Right cardiac atrium (tissue), 5 donors: ENCODE results near the gene GLS. TPM values are rescaled to one million over a fixed set of nuclear protein-coding genes. Genes with fewer than 3 reads are reported as not detected.
"Not testable (repeated sequence)": the region's sequence is repeated elsewhere in the genome, so short reads cannot be mapped to it uniquely, and the experiment has no call there.

ENCODE experiments used
- ATAC-seq, 2 donors: fragments of 200-7000 bp; cut with Tn5 transposase; one replicate each; pipeline versions ENCODE4 v1.8.0 to v1.9.1; 2020; ENCODE audit warnings: moderate library complexity in 2 of 2, mild to moderate bottlenecking in 1 of 2
- DNase-seq, 3 donors: peaks; one replicate each; pipeline ENCODE4 v3.0.0-alpha.2; 2020
- H3K27ac ChIP-seq: one replicate; pipeline ENCODE4 v1.5.1; 2013; ENCODE audit warnings: mild to moderate bottlenecking, low read length, control low read depth, moderate library complexity
- H3K27me3 ChIP-seq: one replicate; pipeline ENCODE4 v1.6.1; 2013; ENCODE audit not compliant: control insufficient read depth, insufficient read depth
- H3K4me1 ChIP-seq: one replicate; pipeline ENCODE4 v1.6.1; 2013; ENCODE audit warnings: low read length; ENCODE audit not compliant: control insufficient read depth, insufficient read depth
- H3K4me3 ChIP-seq: one replicate; pipeline ENCODE4 v1.5.1; 2013; ENCODE audit warnings: low read length, control low read depth
- H3K9me3 ChIP-seq: one replicate; pipeline ENCODE4 v1.6.1; 2013; ENCODE audit warnings: low read length; ENCODE audit not compliant: control insufficient read depth
- WGBS: extraction: QIAGEN DNeasy Blood & Tissue Kit; methylation state at CpG from one replicate; pipeline ENCODE4 v1.1.7; 2013; 5-methylcytosine and 5-hydroxymethylcytosine counted together
- intact Hi-C, 4 donors: fragments of 100-400 bp; cut with DNase I; formaldehyde crosslinking; loops; one replicate each; pipeline versions ENCODE4 v1.11.0 to v1.14.0; 2022 to 2023
- polyA plus RNA-seq: library from polyadenylated mRNA; stranded (reverse); fragments of 200-250 nt; gene quantifications from one replicate; pipeline ENCODE4 v1.2.3, GENCODE V29; 2013
- total RNA-seq, 4 donors: library from RNA; stranded (reverse); fragmentation: NEBNext Ultra II Directional; extraction: Animal tissue kit (Norgen Biotek cat#: 25700); gene quantifications; one replicate each; pipeline ENCODE4 v1.2.1, GENCODE V29; 2021
- donor health status: healthy with polysubstance abuse.
- donor health status: DM: no; HTN: yes; CAD: no.
- donor health status: DM: no; HTN: no; CAD: no.
- donor health status: DM: no; HTN: yes; CAD: no; lungs with severe emphysema.
- donor health status: DM: yes; HTN: yes; CAD: no.

GLS gene
- total and polyA plus RNA-seq, 5 donors = 33.4 to 106 (median 90.2) TPM

DNA sequence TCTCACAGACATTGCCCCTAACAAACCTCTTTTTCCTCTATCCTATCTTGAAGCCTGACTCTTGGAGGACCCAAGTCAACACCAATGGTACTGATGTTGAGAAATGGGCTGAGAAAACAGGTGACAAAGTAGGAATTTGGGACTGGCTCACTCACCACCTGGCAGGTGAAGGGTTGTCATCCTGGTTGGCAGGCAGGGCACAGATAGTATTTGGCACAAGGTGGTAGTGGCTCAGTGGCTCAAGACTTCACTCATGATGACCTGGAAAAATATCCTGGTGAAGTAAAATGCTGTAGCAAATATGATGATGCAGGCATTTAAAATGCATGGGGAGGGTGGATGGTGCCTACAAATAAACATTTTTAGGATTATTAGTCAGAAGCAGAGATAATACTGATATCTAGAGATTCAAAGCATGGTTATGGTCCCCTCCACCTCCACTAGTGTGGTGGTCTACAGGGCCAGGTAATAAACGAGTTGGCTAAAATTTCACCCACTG lies 38.0 kb upstream of the GLS start:
- 96% methylated on average over 1 of the region's 1 CpG for WGBS
- Histone ChIP-seq H3K27me3 (no peaks in the 10 kb centered on the region), H3K9me3 (no peaks in the 10 kb centered on the region), H3K4me3 (no peak overlapping the region), H3K4me1 (no peaks in the 10 kb centered on the region), H3K27ac (no peak overlapping the region)
- ATAC-seq (no peak), DNase-seq (no peak)
- intact Hi-C loops = no loop called here

- 93% methylated on average over 3 of the region's 3 CpGs for WGBS
- no peak overlapping the region for H3K4me3 ChIP-seq
- no peak for DNase-seq
- H3K4me1 ChIP-seq = no peaks in the 10 kb centered on the region
- H3K9me3 ChIP-seq = no peaks in the 10 kb centered on the region
- intact Hi-C loops = no loop called here
- H3K27ac ChIP-seq = no peak overlapping the region
- H3K27me3 ChIP-seq = no peaks in the 10 kb centered on the region
- no peak for ATAC-seq
Measured at GRCh38 chr2:190843890-190844699, 36.5 kb upstream of the GLS start.

GRCh38 chr2:190844700-190845401 lies 35.8 kb upstream of the GLS start:
- Histone ChIP-seq H3K4me3 (no peak overlapping the region), H3K27ac (no peak overlapping the region), H3K9me3 (no peaks in the 10 kb centered on the region), H3K4me1 (no peaks in the 10 kb centered on the region), H3K27me3 (no peaks in the 10 kb centered on the region)
- intact Hi-C loops = no loop called here
- ATAC-seq = no peak
- no peak for DNase-seq
- whole genome bisulfite sequencing = 91% methylated on average over 4 of the region's 4 CpGs

GRCh38 chr2:190846746-190847145 lies 33.9 kb upstream of the GLS start:
- ATAC-seq (no peak), DNase-seq (no peak)
- H3K4me1 ChIP-seq = peaks cover 1% of the 10 kb centered on the region
- H3K9me3 ChIP-seq = no peaks in the 10 kb centered on the region
- H3K4me3 ChIP-seq = no peak overlapping the region
- no peaks in the 10 kb centered on the region for H3K27me3 ChIP-seq
- 65% methylated on average over 7 of the region's 7 CpGs for WGBS
- intact Hi-C loops = no loop called here
- H3K27ac ChIP-seq = no peak overlapping the region

- peaks cover 1% of the 10 kb centered on the region for H3K4me1 ChIP-seq
- intact Hi-C loops = no loop called here
- no peaks in the 10 kb centered on the region for H3K27me3 ChIP-seq
- no peak for DNase-seq
- no peak overlapping the region for H3K27ac ChIP-seq
- H3K9me3 ChIP-seq = no peaks in the 10 kb centered on the region
- no peak overlapping the region for H3K4me3 ChIP-seq
- 17% methylated on average over 3 of the region's 3 CpGs for WGBS
- ATAC-seq = no peak
Measured at GRCh38 chr2:190847504-190848081, 33.0 kb upstream of the GLS start.

GRCh38 chr2:190849774-190850173 lies 30.8 kb upstream of the GLS start:
- Histone ChIP-seq H3K27ac (no peak overlapping the region), H3K27me3 (no peaks in the 10 kb centered on the region), H3K4me3 (no peak overlapping the region), H3K9me3 (no peaks in the 10 kb centered on the region), H3K4me1 (peaks cover 1% of the 10 kb centered on the region)
- 82% methylated on average over 2 of the region's 2 CpGs for WGBS
- peak in 1 of 2 donors; percentile 52 for ATAC-seq
- intact Hi-C loops = no loop called here
- peak in 1 of 3 donors; percentile 34 for DNase-seq

DNA sequence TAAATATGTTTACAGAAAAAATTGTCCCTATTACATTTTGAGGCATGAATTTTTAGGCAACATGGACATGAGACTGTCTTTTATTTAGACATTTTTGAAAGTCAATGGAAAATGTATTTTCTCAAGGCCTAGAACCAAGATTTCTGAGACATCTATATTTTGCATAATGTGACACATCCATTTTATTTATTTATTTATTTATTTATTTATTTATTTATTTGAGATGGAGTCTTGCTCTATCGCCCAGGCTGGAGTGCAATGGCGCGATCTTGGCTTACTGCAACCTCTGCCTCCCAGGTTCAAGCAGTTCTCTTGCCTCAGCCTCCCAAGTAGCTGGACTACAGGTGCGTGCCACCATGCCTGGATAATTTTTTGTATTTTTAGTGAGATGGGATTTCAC lies 27.6 kb upstream of the GLS start:
- H3K27ac ChIP-seq, DNase-seq, intact Hi-C loops, H3K9me3 ChIP-seq, H3K4me1 ChIP-seq, H3K4me3 ChIP-seq, H3K27me3 ChIP-seq, ATAC-seq: not testable (repeated sequence)
- WGBS = 89% methylated on average over 4 of the region's 4 CpGs

GRCh38 chr2:190853531-190854383 lies 26.9 kb upstream of the GLS start:
- ATAC-seq = peak in 1 of 2 donors; percentile 47
- 38% methylated on average over 2 of the region's 2 CpGs for WGBS
- H3K27ac ChIP-seq = no peak overlapping the region

GRCh38 chr2:190854726-190855125 lies 25.9 kb upstream of the GLS start:
- Histone ChIP-seq H3K4me1 (peaks cover 1% of the 10 kb centered on the region), H3K27ac (no peak overlapping the region), H3K27me3 (no peaks in the 10 kb centered on the region), H3K4me3 (no peak overlapping the region), H3K9me3 (no peaks in the 10 kb centered on the region)
- ATAC-seq (no peak), DNase-seq (no peak)
- WGBS = 94% methylated on average over 1 of the region's 1 CpG
- intact Hi-C loops = no loop called here

More at GRCh38 chr2:190853531-190854383, 26.9 kb upstream of the GLS start:
- intact Hi-C loops = no loop called here
- peaks cover 1% of the 10 kb centered on the region for H3K4me1 ChIP-seq
- H3K4me3 ChIP-seq = no peak overlapping the region
- DNase-seq = no peak
- no peaks in the 10 kb centered on the region for H3K27me3 ChIP-seq
- no peaks in the 10 kb centered on the region for H3K9me3 ChIP-seq

GRCh38 chr2:190855245-190855644 lies 25.4 kb upstream of the GLS start:
- 93% methylated on average over 4 of the region's 4 CpGs for WGBS

More at GRCh38 chr2:190855245-190855644, 25.4 kb upstream of the GLS start:
- no peaks in the 10 kb centered on the region for H3K27me3 ChIP-seq
- intact Hi-C loops = no loop called here
- ATAC-seq (no peak), DNase-seq (no peak)
- H3K27ac ChIP-seq = no peak overlapping the region
- H3K4me3 ChIP-seq = no peak overlapping the region
- peaks cover 1% of the 10 kb centered on the region for H3K4me1 ChIP-seq
- H3K9me3 ChIP-seq = no peaks in the 10 kb centered on the region
